ENCODE data around the gene TXNRD2.

GRCh38 chr22:19982991-19983578, 41.5 kb upstream of the TXNRD2 start:
- TF ChIP-seq REST (IDR thresholded peaks at IDR 0.05; ENCODE audit: insufficient read depth in 1 of 2, low read depth in 2 of 2, low read length in 2 of 2) (no peak), POLR2AphosphoS5 (IDR thresholded peaks at IDR 0.05; ENCODE audit: low read depth, low read length) (no peak), SIN3A (IDR thresholded peaks at IDR 0.05; ENCODE audit: borderline replicate concordance, insufficient read depth, low read length) (no peak), TAF1 (IDR thresholded peaks at IDR 0.05; ENCODE audit: borderline replicate concordance, insufficient read depth, low read length) (no peak), FOXP2 (optimal IDR thresholded peaks at IDR 0.05; ENCODE audit: borderline replicate concordance, extremely low read depth, extremely low read length, insufficient read depth) (no peak)
